NB4 (cell line): ENCODE measurements around the gene PSMD10.

Experiments used
- POLR2A ChIP-seq: IDR thresholded peaks from 2 replicates; pipeline ENCODE4 v1.6.1; 2011; ENCODE audit warnings: mild to moderate bottlenecking; ENCODE audit not compliant: insufficient read length; ENCODE audit errors: extremely low read depth
- TF ChIP-seq, protein P1 (sequence below): IDR thresholded peaks from 2 replicates; pipeline ENCODE4 v1.6.1; 2011; ENCODE audit warnings: low read depth, low read length

DNA sequence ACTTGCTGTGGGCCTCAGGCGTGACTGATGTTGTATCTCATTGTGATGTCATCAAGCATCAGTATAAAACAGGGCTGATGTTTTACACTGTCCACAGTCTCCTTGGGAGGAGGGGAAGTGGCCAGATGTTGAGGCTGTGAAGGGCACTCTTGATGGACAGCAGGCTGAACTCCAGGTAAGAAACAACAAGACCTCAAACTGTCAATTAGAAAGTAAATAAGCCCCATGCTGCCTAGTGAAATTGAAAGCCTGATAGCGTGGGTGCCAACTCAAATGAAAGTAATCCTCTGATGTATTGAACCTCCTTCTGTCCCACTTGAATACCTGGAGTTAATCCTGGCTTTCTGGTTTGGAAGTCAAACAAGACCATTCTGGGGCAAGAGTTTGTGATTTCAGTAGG lies 26.7 kb downstream of the PSMD10 start:
- TF ChIP-seq, protein P1, sequence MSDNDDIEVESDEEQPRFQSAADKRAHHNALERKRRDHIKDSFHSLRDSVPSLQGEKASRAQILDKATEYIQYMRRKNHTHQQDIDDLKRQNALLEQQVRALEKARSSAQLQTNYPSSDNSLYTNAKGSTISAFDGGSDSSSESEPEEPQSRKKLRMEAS: no peak
- TF ChIP-seq POLR2A: no peak
